Smooth muscle cell (in vitro differentiated cells): ENCODE results near the gene CRADD. TPM values are rescaled to one million over a fixed set of nuclear protein-coding genes. Genes with fewer than 3 reads are reported as not detected.

Experiments used
- DNase-seq: peaks from one replicate; lab custom pipeline; 2025; ENCODE audit not compliant: unreplicated experiment; lab: John Stamatoyannopoulos, UW
- H2AFZ ChIP-seq: fragments of 200-600 bp; sonication (generic); 2 replicates; pipeline ENCODE4 v1.6.0; 2016; ENCODE audit warnings: antibody characterized with exemption, low read depth, mild to moderate bottlenecking
- H3F3A ChIP-seq: fragments of 200-600 bp; sonication (generic); 2 replicates; pipeline ENCODE4 v1.6.0; 2017; ENCODE audit warnings: antibody characterized with exemption, low read depth
- H3K27ac ChIP-seq: fragments of 200-600 bp; sonication (generic); 2 replicates; pipeline ENCODE4 v1.5.1; 2016; ENCODE audit warnings: low read depth, mild to moderate bottlenecking
- H3K27me3 ChIP-seq: fragments of 200-600 bp; sonication (generic); 2 replicates; pipeline ENCODE4 v1.6.1; 2016; ENCODE audit warnings: low read depth, mild to moderate bottlenecking
- H3K36me3 ChIP-seq: fragments of 200-600 bp; sonication (generic); 2 replicates; pipeline ENCODE4 v1.5.1; 2016; ENCODE audit warnings: low read depth
- H3K4me1 ChIP-seq: fragments of 200-600 bp; sonication (generic); 2 replicates; pipeline ENCODE4 v1.5.1; 2016; ENCODE audit warnings: low read depth
- H3K4me2 ChIP-seq: fragments of 200-600 bp; sonication (generic); 2 replicates; pipeline ENCODE4 v1.6.0; 2016; ENCODE audit warnings: mild to moderate bottlenecking
- H3K4me3 ChIP-seq: fragments of 200-600 bp; sonication (generic); 2 replicates; pipeline ENCODE4 v1.5.1; 2016; ENCODE audit warnings: mild to moderate bottlenecking
- H3K79me2 ChIP-seq: fragments of 200-600 bp; sonication (generic); 2 replicates; pipeline ENCODE4 v1.6.0; 2016; ENCODE audit warnings: low read depth, mild to moderate bottlenecking
- H3K9ac ChIP-seq: fragments of 200-600 bp; sonication (generic); 2 replicates; pipeline ENCODE4 v1.6.0; 2016; ENCODE audit warnings: low read depth
- H3K9me3 ChIP-seq: fragments of 200-600 bp; sonication (generic); replicated peaks from 2 replicates; pipeline ENCODE4 v1.5.1; 2016; ENCODE audit warnings: low read depth
- H4K20me1 ChIP-seq: fragments of 200-600 bp; sonication (generic); 2 replicates; pipeline ENCODE4 v1.6.0; 2016; ENCODE audit warnings: low read depth
- WGBS: methylation state at CpG from one replicate; pipeline ENCODE4 v1.1.7; 2016; ENCODE audit warnings: low lambda C conversion rate; 5-methylcytosine and 5-hydroxymethylcytosine counted together
- polyA plus RNA-seq: library from polyadenylated mRNA; unstranded; fragments of >200 nt; fragmentation: Nextera tagmentation; extraction: Ambion mirVana; gene quantifications from 2 replicates; pipeline ENCODE4 v1.2.1, GENCODE V29; 2016
- total RNA-seq: library from RNA; depleted of rRNA; stranded (reverse); fragments of >200 nt; gene quantifications from 2 replicates; pipeline ENCODE4 v1.2.3, GENCODE V29; 2014
- TF ChIP-seq, protein P1 (sequence below): fragments of 200-600 bp; sonication (generic); IDR thresholded peaks from 2 replicates; pipeline ENCODE4 v1.5.1; 2017; ENCODE audit warnings: borderline replicate concordance, mild to moderate bottlenecking, antibody characterized with exemption; ENCODE audit not compliant: insufficient read depth, poor library complexity, severe bottlenecking

Gene CRADD
- total and polyA plus RNA-seq, 2 experiments from 2014 or later = 10.7 to 28.6 TPM

GRCh38 chr12:93793007-93793406 lies 115.8 kb downstream of the CRADD start:
- Histone ChIP-seq H3K27ac (no peak overlapping the region), H3K4me3 (no peak overlapping the region), H3K9ac (no peak overlapping the region), H4K20me1 (no peaks in the 10 kb centered on the region), H3K4me2 (no peak overlapping the region), H2AFZ (no peak overlapping the region), H3K9me3 (no peaks in the 10 kb centered on the region), H3K79me2 (no peaks in the 10 kb centered on the region), H3K36me3 (no peaks in the 10 kb centered on the region), H3F3A (no peaks in the 10 kb centered on the region), H3K4me1 (no peaks in the 10 kb centered on the region), H3K27me3 (no peaks in the 10 kb centered on the region)
- WGBS = 83% methylated on average over 3 of the region's 3 CpGs
- DNase-seq = no peak
- TF ChIP-seq, protein P1, sequence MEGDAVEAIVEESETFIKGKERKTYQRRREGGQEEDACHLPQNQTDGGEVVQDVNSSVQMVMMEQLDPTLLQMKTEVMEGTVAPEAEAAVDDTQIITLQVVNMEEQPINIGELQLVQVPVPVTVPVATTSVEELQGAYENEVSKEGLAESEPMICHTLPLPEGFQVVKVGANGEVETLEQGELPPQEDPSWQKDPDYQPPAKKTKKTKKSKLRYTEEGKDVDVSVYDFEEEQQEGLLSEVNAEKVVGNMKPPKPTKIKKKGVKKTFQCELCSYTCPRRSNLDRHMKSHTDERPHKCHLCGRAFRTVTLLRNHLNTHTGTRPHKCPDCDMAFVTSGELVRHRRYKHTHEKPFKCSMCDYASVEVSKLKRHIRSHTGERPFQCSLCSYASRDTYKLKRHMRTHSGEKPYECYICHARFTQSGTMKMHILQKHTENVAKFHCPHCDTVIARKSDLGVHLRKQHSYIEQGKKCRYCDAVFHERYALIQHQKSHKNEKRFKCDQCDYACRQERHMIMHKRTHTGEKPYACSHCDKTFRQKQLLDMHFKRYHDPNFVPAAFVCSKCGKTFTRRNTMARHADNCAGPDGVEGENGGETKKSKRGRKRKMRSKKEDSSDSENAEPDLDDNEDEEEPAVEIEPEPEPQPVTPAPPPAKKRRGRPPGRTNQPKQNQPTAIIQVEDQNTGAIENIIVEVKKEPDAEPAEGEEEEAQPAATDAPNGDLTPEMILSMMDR = no peak

- no peaks in the 10 kb centered on the region for H3F3A ChIP-seq
- no peaks in the 10 kb centered on the region for H3K79me2 ChIP-seq
- H3K4me3 ChIP-seq = no peak overlapping the region
- H3K4me2 ChIP-seq = no peak overlapping the region
- H4K20me1 ChIP-seq = no peaks in the 10 kb centered on the region
- no peak for DNase-seq
- H2AFZ ChIP-seq = no peak overlapping the region
- no peaks in the 10 kb centered on the region for H3K4me1 ChIP-seq
- H3K27ac ChIP-seq = no peak overlapping the region
- no peaks in the 10 kb centered on the region for H3K36me3 ChIP-seq
- no peaks in the 10 kb centered on the region for H3K9me3 ChIP-seq
- TF ChIP-seq, protein P1 = no peak
- H3K9ac ChIP-seq = no peak overlapping the region
- no peaks in the 10 kb centered on the region for H3K27me3 ChIP-seq
Measured at GRCh38 chr12:93793983-93794382, 116.8 kb downstream of the CRADD start.

DNA sequence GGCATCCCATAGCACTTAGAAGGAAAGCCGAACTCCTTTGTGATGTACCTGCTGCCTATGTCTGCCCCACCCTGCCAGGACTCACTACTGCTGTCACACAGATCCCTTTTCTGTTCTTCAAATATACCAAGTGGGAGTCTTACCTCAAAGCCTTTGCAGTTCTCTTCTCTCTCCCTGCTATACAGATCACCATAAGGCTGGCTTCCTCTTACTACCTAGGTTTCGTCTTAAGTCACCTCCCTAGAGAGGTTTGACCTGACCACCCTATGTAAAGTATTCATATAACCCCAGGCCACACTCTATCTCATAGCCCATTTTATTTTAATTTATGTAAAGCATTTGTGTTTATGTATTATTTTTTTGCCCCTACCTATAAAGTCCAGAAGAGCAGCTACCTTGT lies 117.6 kb downstream of the CRADD start:
- Histone ChIP-seq H3K4me3 (no peak overlapping the region), H3K27me3 (no peaks in the 10 kb centered on the region), H3K9me3 (no peaks in the 10 kb centered on the region), H3F3A (no peaks in the 10 kb centered on the region), H3K27ac (no peak overlapping the region), H4K20me1 (no peaks in the 10 kb centered on the region), H3K79me2 (no peaks in the 10 kb centered on the region), H3K4me1 (no peaks in the 10 kb centered on the region), H3K9ac (no peak overlapping the region), H3K36me3 (no peaks in the 10 kb centered on the region), H3K4me2 (no peak overlapping the region), H2AFZ (no peak overlapping the region)
- 92% methylated on average over 2 of the region's 2 CpGs for WGBS
- TF ChIP-seq, protein P1 = no peak
- no peak for DNase-seq

- Histone ChIP-seq H3K4me3 (no peak overlapping the region), H3K9ac (no peak overlapping the region), H3K4me2 (no peak overlapping the region), H3K27ac (no peak overlapping the region), H3K27me3 (no peaks in the 10 kb centered on the region), H3K79me2 (no peaks in the 10 kb centered on the region), H3K36me3 (no peaks in the 10 kb centered on the region), H3K4me1 (no peaks in the 10 kb centered on the region), H2AFZ (no peak overlapping the region), H3F3A (no peaks in the 10 kb centered on the region), H3K9me3 (no peaks in the 10 kb centered on the region), H4K20me1 (no peaks in the 10 kb centered on the region)
- 96% methylated on average over 3 of the region's 3 CpGs for WGBS
- no peak for DNase-seq
- TF ChIP-seq, protein P1 = no peak
Measured at GRCh38 chr12:93795352-93795751, 118.2 kb downstream of the CRADD start.
